ENCODE results near the gene KHDC4. TPM values are rescaled to one million over a fixed set of nuclear protein-coding genes. Genes with fewer than 3 reads are reported as not detected.

The KHDC4 gene
- total RNA-seq, 1 donor from 2014 or later: 36.7 TPM

DNA sequence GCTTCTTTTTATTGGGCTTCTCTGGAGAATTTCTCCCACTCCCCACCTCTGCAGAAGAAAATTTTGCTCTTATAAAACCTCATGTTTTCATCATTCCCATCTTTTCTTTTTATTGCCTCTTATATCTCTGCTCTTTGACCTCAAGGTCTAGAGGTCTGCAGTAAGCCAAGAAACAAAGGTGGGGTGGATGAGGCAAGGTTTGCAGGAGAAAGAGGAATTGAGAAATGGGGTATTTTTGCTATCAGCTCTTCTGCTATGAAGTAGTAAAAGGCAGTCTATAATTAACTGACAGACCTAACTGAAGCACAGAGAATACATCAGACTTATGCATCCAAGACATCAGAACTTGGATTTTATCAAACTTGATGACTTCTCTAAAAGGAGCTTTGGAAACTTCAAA is 52.0 kb downstream of the KHDC4 start:
- TF ChIP-seq, protein P1, sequence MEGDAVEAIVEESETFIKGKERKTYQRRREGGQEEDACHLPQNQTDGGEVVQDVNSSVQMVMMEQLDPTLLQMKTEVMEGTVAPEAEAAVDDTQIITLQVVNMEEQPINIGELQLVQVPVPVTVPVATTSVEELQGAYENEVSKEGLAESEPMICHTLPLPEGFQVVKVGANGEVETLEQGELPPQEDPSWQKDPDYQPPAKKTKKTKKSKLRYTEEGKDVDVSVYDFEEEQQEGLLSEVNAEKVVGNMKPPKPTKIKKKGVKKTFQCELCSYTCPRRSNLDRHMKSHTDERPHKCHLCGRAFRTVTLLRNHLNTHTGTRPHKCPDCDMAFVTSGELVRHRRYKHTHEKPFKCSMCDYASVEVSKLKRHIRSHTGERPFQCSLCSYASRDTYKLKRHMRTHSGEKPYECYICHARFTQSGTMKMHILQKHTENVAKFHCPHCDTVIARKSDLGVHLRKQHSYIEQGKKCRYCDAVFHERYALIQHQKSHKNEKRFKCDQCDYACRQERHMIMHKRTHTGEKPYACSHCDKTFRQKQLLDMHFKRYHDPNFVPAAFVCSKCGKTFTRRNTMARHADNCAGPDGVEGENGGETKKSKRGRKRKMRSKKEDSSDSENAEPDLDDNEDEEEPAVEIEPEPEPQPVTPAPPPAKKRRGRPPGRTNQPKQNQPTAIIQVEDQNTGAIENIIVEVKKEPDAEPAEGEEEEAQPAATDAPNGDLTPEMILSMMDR (conservative IDR thresholded peaks at IDR 0.05; ENCODE audit: low read depth, low read length): no peak
- DNase-seq (ENCODE audit: low read depth): no peak

DNA sequence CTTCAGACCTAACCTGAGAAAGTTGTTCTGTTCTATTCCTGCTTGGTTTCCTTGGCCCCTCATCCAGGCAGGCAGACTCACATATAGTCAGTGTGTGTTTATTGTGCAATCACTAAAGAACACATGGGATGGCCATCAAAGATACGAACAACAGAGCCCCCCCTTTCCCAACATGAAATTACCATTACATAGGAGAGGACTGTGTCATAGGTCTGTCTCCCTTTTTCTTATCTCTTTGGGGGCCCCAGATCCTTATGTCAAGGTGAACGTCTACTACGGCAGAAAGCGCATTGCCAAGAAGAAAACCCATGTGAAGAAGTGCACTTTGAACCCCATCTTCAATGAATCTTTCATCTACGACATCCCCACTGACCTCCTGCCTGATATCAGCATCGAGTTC is 53.3 kb downstream of the KHDC4 start:
- no peak overlapping the region for H3K4me3 ChIP-seq (ENCODE audit: low read depth, low read length)
- TF ChIP-seq, protein P1 (conservative IDR thresholded peaks at IDR 0.05; ENCODE audit: low read depth, low read length): no peak
- no peak for DNase-seq (ENCODE audit: low read depth)

More for the DNA sequence above, 52.0 kb downstream of the KHDC4 start:
- H3K4me3 ChIP-seq (ENCODE audit: low read depth, low read length): no peak overlapping the region

DNA sequence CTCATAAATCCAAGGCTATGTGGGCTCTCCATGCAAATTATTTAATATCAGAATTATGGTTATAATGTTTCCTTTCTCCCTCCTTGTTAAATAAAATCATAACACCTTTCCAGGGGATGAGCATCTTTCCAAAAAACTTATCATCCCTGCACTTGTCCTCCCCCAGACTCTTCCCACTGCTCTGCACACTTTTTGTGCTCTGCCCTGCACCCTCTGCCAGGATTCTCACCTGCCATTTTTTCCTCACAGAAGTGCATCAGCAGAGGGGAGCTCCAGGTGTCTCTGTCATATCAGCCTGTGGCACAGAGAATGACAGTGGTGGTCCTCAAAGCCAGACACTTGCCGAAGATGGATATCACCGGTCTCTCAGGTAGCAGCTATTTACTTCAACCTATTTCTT is 54.0 kb downstream of the KHDC4 start:
- no peak overlapping the region for H3K4me3 ChIP-seq (ENCODE audit: low read depth, low read length)

DNA sequence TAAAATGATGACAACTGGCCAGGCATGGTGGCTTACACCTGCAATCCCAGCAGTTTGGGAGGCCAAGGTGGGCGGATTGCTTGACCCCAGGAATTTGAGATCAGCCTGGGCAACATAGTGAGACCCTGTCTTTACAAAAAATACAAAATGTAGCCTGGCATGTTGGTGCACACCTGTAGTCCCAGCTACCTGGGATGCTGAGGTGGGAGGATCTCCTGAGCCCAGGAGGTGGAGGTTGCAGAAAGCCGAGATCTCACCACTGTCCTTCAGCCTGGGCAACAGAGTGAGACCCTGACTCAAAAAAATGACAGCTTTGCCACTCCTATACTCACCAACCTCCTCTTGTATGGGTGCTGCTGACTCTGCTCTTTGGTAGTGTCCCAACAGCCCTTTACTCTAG is 56.3 kb downstream of the KHDC4 start:
- TF ChIP-seq, protein P1 (conservative IDR thresholded peaks at IDR 0.05; ENCODE audit: low read depth, low read length): no peak
- no peak overlapping the region for H3K4me3 ChIP-seq (ENCODE audit: low read depth, low read length)
- DNase-seq (ENCODE audit: low read depth): no peak

More for the DNA sequence above, 54.0 kb downstream of the KHDC4 start:
- TF ChIP-seq, protein P1 (conservative IDR thresholded peaks at IDR 0.05; ENCODE audit: low read depth, low read length): no peak
- no peak for DNase-seq (ENCODE audit: low read depth)

DNA sequence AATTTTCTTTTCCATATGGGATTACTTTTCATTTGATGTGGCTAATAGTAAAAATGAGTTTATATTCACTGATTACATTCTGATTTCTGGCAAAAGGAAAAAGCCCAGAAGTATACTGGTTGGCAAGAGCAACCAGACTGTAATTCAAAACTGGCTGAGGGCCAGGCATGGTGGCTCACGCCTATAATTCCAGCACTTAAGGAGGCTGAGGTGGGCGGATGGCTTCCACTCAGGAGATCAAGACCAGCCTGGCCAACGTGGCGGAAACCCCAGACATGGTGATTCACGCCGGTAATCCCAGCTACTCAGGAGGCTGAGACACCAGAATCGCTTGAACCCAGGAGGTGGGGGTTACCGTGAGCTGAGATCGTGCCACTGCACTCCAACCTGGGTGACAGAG is 60.4 kb downstream of the KHDC4 start:
- no peak overlapping the region for H3K4me3 ChIP-seq (ENCODE audit: low read depth, low read length)
- DNase-seq (ENCODE audit: low read depth): no peak
- TF ChIP-seq, protein P1 (conservative IDR thresholded peaks at IDR 0.05; ENCODE audit: low read depth, low read length): no peak

DNA sequence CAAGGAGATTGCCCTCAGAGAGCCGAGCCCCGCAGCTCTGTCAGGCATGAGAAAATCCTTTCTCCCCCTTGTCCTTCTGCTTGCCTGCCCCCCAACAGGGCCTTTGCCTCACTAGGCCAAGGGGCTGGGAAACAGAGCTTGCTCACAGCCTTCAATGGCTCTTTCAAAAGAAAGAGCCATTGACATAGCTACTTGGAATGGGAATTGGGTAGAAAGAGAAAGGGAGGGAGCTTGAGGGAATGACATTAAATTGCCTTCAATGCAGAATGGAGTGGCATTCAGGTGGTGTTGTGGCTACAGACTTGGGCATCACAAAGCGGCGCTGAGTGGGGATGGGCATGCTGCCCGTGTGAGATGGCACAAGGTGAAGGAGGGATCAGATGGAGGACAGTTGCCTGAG is 61.7 kb downstream of the KHDC4 start:
- DNase-seq (ENCODE audit: low read depth): no peak
- no peak overlapping the region for H3K4me3 ChIP-seq (ENCODE audit: low read depth, low read length)
- TF ChIP-seq, protein P1 (conservative IDR thresholded peaks at IDR 0.05; ENCODE audit: low read depth, low read length): no peak

DNA sequence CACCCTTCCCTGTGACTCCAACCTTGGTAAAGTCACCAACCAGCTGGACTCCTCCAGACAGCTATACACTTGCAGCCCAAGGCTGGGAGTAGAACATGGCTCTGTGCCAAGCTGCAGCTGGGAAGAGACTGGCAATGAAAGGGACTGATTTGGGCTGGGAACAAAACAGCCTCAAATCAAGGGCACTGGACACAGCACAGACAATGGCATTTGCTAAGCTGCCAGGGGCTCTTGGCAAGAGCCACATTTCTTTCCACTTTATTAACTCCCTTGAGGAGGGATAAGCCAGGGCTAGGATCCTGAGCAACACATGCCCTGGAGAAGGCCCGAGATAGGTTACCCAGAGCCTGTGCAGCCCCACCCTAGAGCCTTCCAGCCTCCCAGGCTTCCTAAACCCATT is 62.8 kb downstream of the KHDC4 start:
- no peak overlapping the region for H3K4me3 ChIP-seq (ENCODE audit: low read depth, low read length)
- TF ChIP-seq, protein P1 (conservative IDR thresholded peaks at IDR 0.05; ENCODE audit: low read depth, low read length): no peak
- DNase-seq (ENCODE audit: low read depth): no peak

All from epithelial cell of proximal tubule (primary cell).